GM18907 (cell line): ENCODE data around the gene BAX.

Experiments used
- ATAC-seq: cut with Tn5 transposase; IDR thresholded peaks from one replicate; pipeline ENCODE4 v1.9.1; 2021; ENCODE audit warnings: mild to moderate bottlenecking, moderate library complexity; ENCODE audit not compliant: unreplicated experiment

BAX gene

GRCh38 chr19:48961673-48962028 lies 7.0 kb downstream of the BAX start:
- ATAC-seq = no peak

- ATAC-seq = peak; percentile 37
These were observed 7.6 kb downstream of the BAX start for GRCh38 chr19:48962029-48962848.

GRCh38 chr19:48962849-48963165 lies 8.1 kb downstream of the BAX start:
- no peak for ATAC-seq

GRCh38 chr19:48963371-48964204 lies 8.9 kb downstream of the BAX start:
- ATAC-seq = peak; percentile 31

GRCh38 chr19:48964205-48965039 lies 9.7 kb downstream of the BAX start:
- no peak for ATAC-seq

GRCh38 chr19:48965040-48965805 lies 10.5 kb downstream of the BAX start, which contains the start of gene FTL:
Gene FTL, plus strand, starts transcription at chr19:48965309. Its CDS starts 199 bp downstream, at chr19:48965508.
- peak; percentile 59 for ATAC-seq

- ATAC-seq = peak; percentile 20
These were observed 11.3 kb downstream of the BAX start for GRCh38 chr19:48965806-48966540.

GRCh38 chr19:48966541-48967345 lies 12.1 kb downstream of the BAX start:
- no peak for ATAC-seq

GRCh38 chr19:48967346-48968178 lies 12.9 kb downstream of the BAX start:
- ATAC-seq = no peak

GRCh38 chr19:48968179-48968661 lies 13.5 kb downstream of the BAX start:
- no peak for ATAC-seq

- no peak for ATAC-seq
These were observed 14.1 kb downstream of the BAX start for GRCh38 chr19:48968813-48969218.

- ATAC-seq = no peak
These were observed 14.8 kb downstream of the BAX start for GRCh38 chr19:48969276-48970138.

GRCh38 chr19:48970139-48970766 lies 15.6 kb downstream of the BAX start:
- no peak for ATAC-seq

GRCh38 chr19:48970923-48971395 lies 16.3 kb downstream of the BAX start:
- ATAC-seq = no peak

GRCh38 chr19:48975947-48976847 lies 21.5 kb downstream of the BAX start:
- ATAC-seq = no peak
